ENCODE data around the gene COL4A2.
"Not testable (repeated sequence)": the region's sequence is repeated elsewhere in the genome, so short reads cannot be mapped to it uniquely, and the experiment has no call there.

The COL4A2 gene

DNA sequence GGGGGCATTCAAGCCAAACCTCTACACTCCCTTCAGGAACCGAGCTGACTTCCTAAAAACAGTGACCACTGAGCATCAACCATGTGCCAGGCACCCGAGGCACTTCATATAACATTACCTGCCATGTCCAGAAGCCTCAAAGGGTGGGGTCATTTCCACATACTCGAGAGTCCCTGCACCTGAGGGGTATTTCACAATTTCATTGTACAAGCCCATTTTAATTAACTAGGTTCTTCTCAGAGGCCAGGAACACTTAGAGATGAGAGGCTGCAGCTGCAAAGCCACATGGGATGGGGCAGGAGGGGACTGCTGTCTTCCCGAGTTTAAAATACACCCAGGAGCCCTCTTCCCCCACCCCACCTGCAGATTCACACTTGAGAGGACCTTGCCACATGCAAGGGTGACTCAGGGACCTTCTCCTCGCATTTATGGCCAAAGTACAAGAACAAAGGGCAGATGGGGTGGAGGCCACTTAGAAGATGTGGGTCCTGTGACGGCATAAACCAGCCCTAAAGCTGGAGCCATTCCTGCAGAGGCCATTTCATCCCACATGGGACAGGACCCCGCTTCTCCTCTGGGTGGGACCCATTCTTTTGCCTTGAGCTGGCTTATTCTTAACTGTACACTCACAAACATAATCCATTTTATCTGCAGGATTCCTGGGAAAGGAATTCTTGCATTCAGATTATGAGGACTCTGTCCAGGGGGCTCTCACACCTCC is 210.6 kb downstream of the COL4A2 start:
- no peak for DNase-seq (ENCODE audit: low spot score)

DNA sequence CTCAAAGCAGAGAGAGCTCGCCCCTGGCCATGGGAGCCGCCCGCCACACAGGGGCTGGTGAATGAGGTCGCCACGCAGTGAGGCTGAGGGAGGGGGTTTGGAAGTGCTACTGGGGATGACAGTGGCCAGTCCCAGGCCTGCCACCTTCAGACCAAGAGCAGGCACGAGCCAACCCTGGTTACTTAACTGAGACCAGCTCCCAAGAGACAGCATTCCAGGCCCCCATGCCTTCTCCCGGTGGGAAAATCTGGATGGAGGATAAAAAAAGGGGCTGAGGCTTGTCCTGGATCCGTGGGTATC is 211.1 kb downstream of the COL4A2 start:
- DNase-seq (ENCODE audit: low spot score): no peak

GRCh38 chr13:110518571-110518970 is 211.5 kb downstream of the COL4A2 start:
- no peak for DNase-seq (ENCODE audit: low spot score)

DNA sequence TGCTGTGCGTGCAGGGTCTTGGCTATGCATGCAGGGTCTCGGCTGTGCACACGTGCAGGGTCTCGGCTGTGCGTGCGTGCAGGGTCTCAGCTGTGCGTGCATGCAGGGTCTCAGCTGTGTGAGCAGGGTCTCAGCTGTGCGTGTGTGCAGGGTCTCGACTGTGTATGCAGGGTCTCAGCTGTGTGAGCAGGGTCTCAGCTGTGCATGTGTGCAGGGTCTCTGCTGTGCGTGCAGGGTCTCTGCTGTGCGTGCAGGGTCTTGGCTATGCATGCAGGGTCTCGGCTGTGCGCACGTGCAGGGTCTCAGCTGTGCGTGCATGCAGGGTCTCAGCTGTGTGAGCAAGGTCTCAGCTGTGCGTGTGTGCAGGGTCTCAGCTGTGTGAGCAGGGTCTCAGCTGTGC is 212.0 kb downstream of the COL4A2 start:
- no peak for DNase-seq (ENCODE audit: low spot score)

GRCh38 chr13:110519506-110519905 is 212.4 kb downstream of the COL4A2 start:
- no peak for DNase-seq (ENCODE audit: low spot score)

DNA sequence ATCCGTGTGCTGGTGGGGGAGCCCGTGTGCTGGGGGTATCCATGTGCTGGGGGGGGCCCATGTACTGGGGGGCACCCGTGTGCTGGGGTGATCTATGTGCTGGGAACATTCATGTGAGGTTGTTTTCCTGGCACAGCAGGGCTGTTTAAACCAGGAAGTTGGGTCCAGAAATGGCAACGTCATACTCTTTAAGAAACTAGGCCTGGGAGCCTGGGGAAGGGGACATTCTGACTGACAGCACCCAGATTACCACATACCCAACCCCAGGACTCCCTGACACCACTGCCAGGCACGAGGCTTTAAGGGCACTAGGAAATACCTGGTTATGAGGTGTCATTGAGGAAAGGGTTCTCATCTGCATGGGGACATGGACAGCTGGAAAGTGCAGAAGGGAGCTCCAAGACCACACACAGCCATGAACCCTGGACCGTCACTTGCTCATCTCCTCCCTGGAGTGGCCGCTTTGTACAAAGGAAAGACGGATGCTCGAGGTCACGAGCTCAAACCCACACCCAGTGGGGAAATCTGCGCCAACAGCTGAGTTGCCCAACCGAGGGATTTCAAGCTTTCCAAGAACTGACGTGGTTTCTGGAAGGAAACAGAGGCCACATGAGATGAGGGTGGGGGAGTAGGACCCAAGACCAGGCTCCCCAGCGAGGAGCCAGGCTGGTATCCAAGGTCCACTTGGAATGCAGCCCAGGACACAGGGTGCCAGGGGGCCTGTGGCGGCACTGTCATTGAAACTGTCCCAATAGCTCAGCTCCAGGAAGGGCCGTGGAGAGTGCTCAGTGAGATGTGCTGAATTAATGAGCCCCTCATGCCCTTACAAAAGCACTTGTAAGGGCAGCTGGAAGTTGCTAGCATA is 213.6 kb downstream of the COL4A2 start:
- no peak for DNase-seq (ENCODE audit: low spot score)

DNA sequence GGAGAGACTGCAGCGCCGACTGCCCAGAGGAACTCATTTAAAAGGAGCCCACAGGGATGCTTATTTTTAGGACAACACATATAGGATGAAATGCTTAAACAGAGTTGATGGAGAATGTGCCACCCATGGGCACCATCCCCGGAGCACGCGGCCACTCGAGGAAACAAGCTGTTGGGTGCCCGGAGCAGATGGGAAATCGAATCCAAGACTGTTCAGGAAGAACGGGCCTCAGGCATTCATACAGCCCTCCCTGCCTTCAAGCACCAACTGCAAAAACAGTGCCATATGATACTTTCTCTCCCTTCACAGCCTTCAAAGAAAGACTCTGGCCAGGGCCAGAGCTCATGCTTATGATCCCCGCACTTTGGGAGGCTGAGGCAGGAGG is 214.2 kb downstream of the COL4A2 start:
- no peak for DNase-seq (ENCODE audit: low spot score)

GRCh38 chr13:110521946-110522345 is 214.9 kb downstream of the COL4A2 start:
- DNase-seq (ENCODE audit: low spot score): no peak

GRCh38 chr13:110522721-110523120 is 215.6 kb downstream of the COL4A2 start:
- DNase-seq (ENCODE audit: low spot score): no peak

DNA sequence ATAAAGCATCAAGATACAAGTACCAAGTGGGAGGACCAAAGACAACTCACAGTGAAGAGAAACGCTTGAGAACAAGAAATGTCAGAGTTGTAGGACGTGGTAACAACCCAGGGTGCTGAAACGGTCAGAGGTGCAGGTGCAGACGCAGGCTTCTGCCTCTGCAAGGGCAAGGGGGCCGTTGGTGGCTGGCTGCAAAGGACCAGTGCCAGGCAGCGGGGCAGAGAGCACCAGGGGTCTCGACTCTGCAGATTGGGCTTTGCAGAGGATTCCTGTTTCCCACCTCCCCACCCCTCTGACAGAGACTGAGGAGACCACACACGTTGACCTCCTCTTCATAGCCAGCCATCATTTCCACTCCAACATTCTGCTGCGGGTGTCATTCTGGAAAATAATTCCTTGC is 216.1 kb downstream of the COL4A2 start:
- DNase-seq (ENCODE audit: low spot score): peak; percentile 39

DNA sequence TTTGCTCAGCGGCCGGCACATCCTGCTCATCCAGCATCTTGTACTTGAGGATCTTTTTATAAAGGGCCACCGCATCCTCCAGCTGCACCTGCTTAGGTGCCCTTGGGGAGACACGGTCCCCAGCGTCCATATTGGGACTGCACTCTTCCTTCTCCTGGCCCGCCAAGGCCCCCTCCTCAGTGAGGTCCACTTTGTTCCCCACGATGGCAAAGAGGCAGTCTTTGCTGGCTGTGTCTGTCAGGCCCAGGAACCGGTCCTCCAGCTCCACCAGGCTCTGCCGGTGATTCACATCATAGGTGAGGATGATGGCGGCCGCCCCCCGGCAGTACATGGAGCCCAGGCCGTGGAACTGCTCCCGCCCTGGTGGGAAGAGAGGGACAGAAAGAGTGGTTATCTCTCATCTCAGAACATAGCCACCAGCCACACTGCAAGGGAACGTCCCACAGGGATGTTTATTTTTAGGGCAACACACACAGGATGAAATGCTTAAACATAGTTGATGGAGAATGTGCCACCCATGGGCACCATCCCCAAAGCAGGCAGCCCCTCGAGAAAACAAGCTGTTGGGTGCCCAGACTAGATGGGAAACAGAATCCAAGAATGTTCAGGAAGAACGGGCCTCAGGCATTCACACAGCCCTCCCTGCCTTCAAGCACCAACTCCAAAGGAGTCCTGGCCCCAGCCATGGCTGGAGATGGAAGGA is 216.9 kb downstream of the COL4A2 start:
- no peak for DNase-seq (ENCODE audit: low spot score)

DNA sequence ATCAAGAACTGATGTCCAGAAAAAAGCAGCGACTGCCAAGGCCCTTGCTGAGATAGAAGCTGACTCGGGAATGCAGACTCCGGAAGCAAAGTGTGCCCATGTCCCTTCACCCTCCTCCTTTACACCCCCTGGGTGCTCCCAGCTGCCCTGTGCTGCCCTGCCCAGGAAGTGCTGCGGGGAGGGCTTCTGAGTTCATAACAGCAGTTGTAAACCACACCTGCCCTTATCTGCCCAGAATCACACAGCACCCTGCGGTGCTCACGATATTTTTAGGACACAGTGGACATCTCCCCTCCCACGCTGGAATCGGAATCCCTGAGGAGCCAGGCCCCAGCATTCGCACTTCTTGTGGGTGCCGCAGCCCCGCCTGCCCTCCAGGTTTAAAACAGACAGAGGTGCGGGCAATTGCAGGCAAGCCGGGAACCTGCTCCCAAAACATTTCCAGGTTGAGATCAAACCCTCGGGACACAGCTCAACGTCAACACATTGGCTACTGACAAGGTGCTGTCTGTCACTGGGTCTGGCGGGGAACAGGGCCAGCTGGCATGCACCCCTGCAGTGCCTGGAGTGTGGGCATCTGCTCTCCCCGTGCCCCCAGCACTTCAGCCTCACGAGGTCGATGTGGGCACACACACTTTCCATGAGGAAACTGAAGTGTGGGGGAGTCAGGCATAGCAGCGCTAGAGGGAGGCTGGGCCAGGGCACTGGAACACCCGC is 217.6 kb downstream of the COL4A2 start:
- no peak for DNase-seq (ENCODE audit: low spot score)

- DNase-seq (ENCODE audit: low spot score): peak; percentile 79
Measured at GRCh38 chr13:110525328-110526319, 218.5 kb downstream of the COL4A2 start.

DNA sequence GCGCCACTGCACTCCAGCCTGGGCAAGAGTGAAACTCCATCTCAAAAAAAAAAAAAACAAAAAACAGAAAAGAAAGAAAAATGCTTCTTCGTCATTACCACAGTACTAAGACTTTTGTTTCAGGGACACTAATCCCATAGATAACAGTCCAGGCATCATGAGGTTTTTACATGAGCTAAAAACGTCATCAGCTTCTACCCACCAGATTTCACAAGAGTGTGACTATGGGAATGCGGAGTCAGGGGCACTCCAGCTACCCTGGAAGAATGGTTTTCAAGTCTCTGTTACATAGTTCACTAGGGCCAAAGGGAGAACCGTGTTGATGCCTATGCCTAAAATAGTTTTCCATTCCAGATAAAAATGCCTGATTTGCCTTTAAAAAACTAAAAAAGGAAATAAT is 221.3 kb downstream of the COL4A2 start:
- DNase-seq (ENCODE audit: low spot score): no peak

- DNase-seq (ENCODE audit: low spot score): no peak
Measured at GRCh38 chr13:110528911-110529310, 221.8 kb downstream of the COL4A2 start.

DNA sequence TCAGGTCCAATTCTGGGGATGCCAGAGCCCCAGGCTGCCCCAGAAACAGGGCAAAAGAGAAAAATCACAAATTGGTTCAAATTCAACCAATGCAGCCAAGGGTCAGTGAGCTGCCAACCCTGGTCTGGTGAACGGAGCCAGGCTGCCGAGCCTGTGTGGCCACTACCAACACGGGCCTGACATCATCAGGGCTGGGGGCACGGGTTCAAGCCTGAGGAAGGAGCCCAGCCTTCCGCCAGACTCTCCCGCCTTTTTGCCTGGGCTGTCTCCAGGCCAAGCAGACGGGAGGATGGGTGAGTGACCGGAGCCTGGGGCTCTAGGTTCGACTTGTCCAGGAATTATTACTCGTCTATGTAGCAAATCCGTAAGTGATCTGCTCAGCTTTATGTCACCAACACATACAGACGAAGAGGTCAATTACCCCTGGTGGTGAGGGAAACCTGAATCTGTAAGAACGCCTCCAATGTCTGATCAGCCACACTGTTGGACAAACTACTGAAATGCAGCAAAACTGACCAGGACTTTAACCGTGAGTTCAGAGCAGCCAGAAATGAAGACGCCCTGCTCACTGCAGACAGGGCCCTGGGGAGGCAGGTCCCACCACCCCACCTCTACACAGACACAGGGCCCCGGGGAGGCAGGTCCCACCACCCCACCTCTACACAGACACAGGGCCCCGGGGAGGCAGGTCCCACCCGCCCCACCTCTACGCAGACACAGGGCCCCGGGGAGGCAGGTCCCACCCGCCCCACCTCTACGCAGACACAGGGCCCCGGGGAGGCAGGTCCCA is 222.6 kb downstream of the COL4A2 start:
- no peak for DNase-seq (ENCODE audit: low spot score)

DNA sequence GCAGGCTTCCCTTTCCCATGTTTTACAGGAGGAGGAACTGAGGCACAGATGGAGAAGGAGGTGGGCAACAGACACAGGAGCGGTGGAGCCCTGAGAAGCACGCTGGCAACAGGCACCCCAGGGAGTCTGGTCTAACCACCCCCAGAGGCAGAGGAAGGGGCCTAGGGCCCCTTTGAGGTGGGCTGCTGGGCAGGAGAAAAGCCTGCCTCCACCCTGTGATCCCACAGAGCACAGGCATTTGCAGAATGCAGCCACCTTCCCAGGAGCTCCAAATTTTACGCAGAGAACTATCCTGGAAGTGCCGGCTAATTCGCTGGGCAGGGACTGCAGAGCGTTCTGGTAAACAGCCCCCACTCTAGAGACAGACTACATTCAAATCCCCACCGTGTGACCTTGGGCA is 224.0 kb downstream of the COL4A2 start:
- DNase-seq (ENCODE audit: low spot score): no peak

GRCh38 chr13:110531671-110532083 is 224.6 kb downstream of the COL4A2 start:
- DNase-seq (ENCODE audit: low spot score): no peak

DNA sequence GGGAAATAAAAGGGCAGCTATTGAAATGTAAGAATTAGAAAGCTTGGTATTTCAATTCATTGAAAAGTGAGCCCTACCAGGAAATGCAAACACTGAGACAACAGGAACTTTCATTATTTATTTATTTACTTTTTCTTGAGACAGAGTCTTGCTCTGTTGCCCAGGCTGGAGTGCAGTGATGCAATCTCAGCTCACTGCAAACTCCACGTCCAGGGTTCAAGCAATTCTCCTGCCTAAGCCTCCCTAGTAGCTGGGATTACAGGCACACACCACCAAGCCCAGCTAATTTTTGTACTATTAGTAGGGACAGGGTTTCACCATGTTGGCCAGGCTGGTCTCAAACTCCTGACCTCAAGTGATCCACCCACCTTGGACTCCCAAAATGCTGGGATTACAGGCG is 225.2 kb downstream of the COL4A2 start:
- not testable (repeated sequence) for DNase-seq (ENCODE audit: low spot score)

All from NAMALWA (cell line).